Fibroblast of lung (primary cell): ENCODE measurements around the gene CHST8. TPM values are rescaled to one million over a fixed set of nuclear protein-coding genes. Genes with fewer than 3 reads are reported as not detected.

Experiments used
- DNase-seq, 2 donors: peaks; one replicate each; pipeline versions ENCODE4 v3.0.0 to v3.0.0-alpha.2; 2010; ENCODE audit warnings: low read depth in 2 of 2
- H2AFZ ChIP-seq: 2 replicates; pipeline ENCODE4 v1.5.1; 2012; ENCODE audit warnings: low read length, control low read depth, inconsistent platforms
- H3K27ac ChIP-seq: 2 replicates; pipeline ENCODE4 v1.5.1; 2011; ENCODE audit warnings: low read length, control low read depth; ENCODE audit not compliant: insufficient read depth
- H3K27me3 ChIP-seq: 2 replicates; pipeline ENCODE4 v1.5.1; 2011; ENCODE audit warnings: mild to moderate bottlenecking, low read length; ENCODE audit not compliant: control insufficient read depth, insufficient read depth
- H3K36me3 ChIP-seq: 2 replicates; pipeline ENCODE4 v1.5.1; 2011; ENCODE audit warnings: low read length; ENCODE audit not compliant: control insufficient read depth, insufficient read depth
- H3K4me1 ChIP-seq: 2 replicates; pipeline ENCODE4 v1.5.1; 2011; ENCODE audit warnings: low read length; ENCODE audit not compliant: control insufficient read depth, insufficient read depth; ENCODE audit errors: extremely low read depth
- H3K4me2 ChIP-seq: 2 replicates; pipeline ENCODE4 v1.5.1; 2011; ENCODE audit warnings: low read length, control low read depth; ENCODE audit not compliant: insufficient read depth; ENCODE audit errors: extremely low read depth
- H3K4me3 ChIP-seq, 4 experiments: fragments of 200-600 bp in 1 of 4; sonication (generic) in 1 of 4; replicated peaks in 1 of 4; 2 replicates each; pipeline ENCODE4 v1.5.1; 2011 to 2016; ENCODE audit warnings: low read length in 4 of 4, low read depth in 3 of 4, mild to moderate bottlenecking in 3 of 4, control low read depth in 2 of 4, inconsistent platforms in 1 of 4, mixed read lengths in 1 of 4; ENCODE audit not compliant: insufficient read depth in 1 of 4; ENCODE audit errors: control extremely low read depth in 1 of 4
- H3K79me2 ChIP-seq: 2 replicates; pipeline ENCODE4 v1.5.1; 2012; ENCODE audit warnings: mild to moderate bottlenecking, low read length, inconsistent platforms; ENCODE audit not compliant: control insufficient read depth, insufficient read depth
- H3K9ac ChIP-seq: 2 replicates; pipeline ENCODE4 v1.5.1; 2011; ENCODE audit warnings: mild to moderate bottlenecking, low read length, control low read depth; ENCODE audit not compliant: insufficient read depth
- H3K9me3 ChIP-seq: 2 replicates; pipeline ENCODE4 v1.5.1; 2012; ENCODE audit warnings: low read depth, low read length; ENCODE audit not compliant: control insufficient read depth, insufficient read depth
- H4K20me1 ChIP-seq: 2 replicates; pipeline ENCODE4 v1.5.1; 2011; ENCODE audit warnings: low read length; ENCODE audit not compliant: control insufficient read depth, insufficient read depth; ENCODE audit errors: extremely low read depth
- EZH2 ChIP-seq: IDR thresholded peaks from 2 replicates; pipeline ENCODE4 v1.5.1; 2012; ENCODE audit warnings: low read length, control low read depth, mild to moderate bottlenecking; ENCODE audit errors: missing control alignments
- polyA plus RNA-seq, 2 donors: library from polyadenylated mRNA; depleted of rRNA in 1 of 2; stranded (reverse) in 1 of 2; unstranded in 1 of 2; fragments of >200 nt; gene quantifications; 2 replicates each; pipeline ENCODE4 v1.2.1, GENCODE V29; 2011 to 2012; ENCODE audit warnings: missing spikeins in 1 of 2
- total RNA-seq: library from RNA; depleted of rRNA; stranded (reverse); fragments of >200 nt; gene quantifications from 2 replicates; pipeline ENCODE4 v1.2.1, GENCODE V29; 2014
- TF ChIP-seq, protein P1 (sequence below), 2 donors: IDR thresholded peaks in 1 of 2; conservative IDR thresholded peaks in 1 of 2; 1 replicate in 1 of 2; 2 replicates in 1 of 2; pipeline ENCODE4 v1.5.1; 2011 to 2012; ENCODE audit warnings: low read length in 2 of 2, control low read depth in 1 of 2, inconsistent platforms in 1 of 2, low read depth in 1 of 2, mild to moderate bottlenecking in 1 of 2

CHST8 gene
- total and polyA plus RNA-seq, 2 donors (not counting 1 experiment from before 2014, with no cell fraction given), result not detected

DNA sequence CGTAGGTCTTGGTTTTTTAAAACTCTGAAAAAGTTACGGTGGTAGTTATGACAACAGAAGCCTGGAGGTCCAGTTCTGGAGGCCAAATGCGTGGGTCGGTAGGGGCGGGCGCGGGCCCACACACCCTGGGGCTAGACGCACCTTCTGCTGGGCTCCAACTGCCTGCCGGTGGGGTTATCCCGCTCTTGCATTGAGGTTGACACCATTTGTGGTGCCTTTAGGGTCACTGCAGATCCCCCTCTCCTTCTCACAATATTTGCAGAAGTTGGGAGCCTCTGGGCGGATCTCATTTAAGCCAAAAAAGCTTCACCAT lies 81.6 kb downstream of the CHST8 start:
- Histone ChIP-seq H3K4me3 (no peak overlapping the region), H3K4me2 (no peak overlapping the region), H3K79me2 (no peaks in the 10 kb centered on the region), H3K4me1 (no peaks in the 10 kb centered on the region), H3K27me3 (no peaks in the 10 kb centered on the region), H3K27ac (no peak overlapping the region), H4K20me1 (no peaks in the 10 kb centered on the region), H3K36me3 (no peaks in the 10 kb centered on the region), H3K9ac (no peak overlapping the region), H2AFZ (no peak overlapping the region), H3K9me3 (no peaks in the 10 kb centered on the region)
- DNase-seq, result no peak
- TF ChIP-seq, protein P1, sequence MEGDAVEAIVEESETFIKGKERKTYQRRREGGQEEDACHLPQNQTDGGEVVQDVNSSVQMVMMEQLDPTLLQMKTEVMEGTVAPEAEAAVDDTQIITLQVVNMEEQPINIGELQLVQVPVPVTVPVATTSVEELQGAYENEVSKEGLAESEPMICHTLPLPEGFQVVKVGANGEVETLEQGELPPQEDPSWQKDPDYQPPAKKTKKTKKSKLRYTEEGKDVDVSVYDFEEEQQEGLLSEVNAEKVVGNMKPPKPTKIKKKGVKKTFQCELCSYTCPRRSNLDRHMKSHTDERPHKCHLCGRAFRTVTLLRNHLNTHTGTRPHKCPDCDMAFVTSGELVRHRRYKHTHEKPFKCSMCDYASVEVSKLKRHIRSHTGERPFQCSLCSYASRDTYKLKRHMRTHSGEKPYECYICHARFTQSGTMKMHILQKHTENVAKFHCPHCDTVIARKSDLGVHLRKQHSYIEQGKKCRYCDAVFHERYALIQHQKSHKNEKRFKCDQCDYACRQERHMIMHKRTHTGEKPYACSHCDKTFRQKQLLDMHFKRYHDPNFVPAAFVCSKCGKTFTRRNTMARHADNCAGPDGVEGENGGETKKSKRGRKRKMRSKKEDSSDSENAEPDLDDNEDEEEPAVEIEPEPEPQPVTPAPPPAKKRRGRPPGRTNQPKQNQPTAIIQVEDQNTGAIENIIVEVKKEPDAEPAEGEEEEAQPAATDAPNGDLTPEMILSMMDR (conservative IDR thresholded peaks at IDR 0.05 in 1 of 2, IDR thresholded peaks at IDR 0.05 in 1 of 2; ENCODE audit: low read depth in 1 of 2, low read length in 2 of 2), result no peak
- no peak for TF ChIP-seq EZH2

DNA sequence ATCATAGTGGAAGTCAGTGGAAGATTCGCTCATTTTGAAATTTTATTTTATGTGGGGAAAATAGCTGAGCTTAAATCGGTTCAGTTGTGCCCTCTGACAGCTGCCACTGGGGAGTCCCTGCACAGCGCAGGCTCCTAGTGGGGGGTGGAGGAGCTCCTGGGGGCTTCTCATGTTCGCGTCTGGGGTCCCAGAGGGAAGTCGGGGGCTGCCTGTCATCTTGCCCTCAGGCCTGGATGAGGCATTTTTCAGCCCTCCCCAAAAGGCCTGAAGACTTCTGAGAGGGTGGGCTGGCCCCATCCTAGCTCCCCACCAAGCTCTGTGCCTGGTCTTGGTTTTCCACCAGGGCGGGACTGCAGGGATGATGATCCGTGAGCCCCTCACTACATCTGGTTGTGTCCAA lies 82.1 kb downstream of the CHST8 start:
- H3K79me2 ChIP-seq, result no peaks in the 10 kb centered on the region
- H3K27me3 ChIP-seq, result no peaks in the 10 kb centered on the region
- no peak overlapping the region for H2AFZ ChIP-seq
- H3K36me3 ChIP-seq, result no peaks in the 10 kb centered on the region
- DNase-seq, result no peak
- no peaks in the 10 kb centered on the region for H4K20me1 ChIP-seq
- TF ChIP-seq, protein P1 (conservative IDR thresholded peaks at IDR 0.05 in 1 of 2, IDR thresholded peaks at IDR 0.05 in 1 of 2; ENCODE audit: low read depth in 1 of 2, low read length in 2 of 2), result no peak
- no peak for TF ChIP-seq EZH2
- H3K9me3 ChIP-seq, result no peaks in the 10 kb centered on the region
- no peak overlapping the region for H3K4me2 ChIP-seq
- H3K4me1 ChIP-seq, result no peaks in the 10 kb centered on the region
- no peak overlapping the region for H3K4me3 ChIP-seq
- H3K9ac ChIP-seq, result no peak overlapping the region
- H3K27ac ChIP-seq, result no peak overlapping the region

DNA sequence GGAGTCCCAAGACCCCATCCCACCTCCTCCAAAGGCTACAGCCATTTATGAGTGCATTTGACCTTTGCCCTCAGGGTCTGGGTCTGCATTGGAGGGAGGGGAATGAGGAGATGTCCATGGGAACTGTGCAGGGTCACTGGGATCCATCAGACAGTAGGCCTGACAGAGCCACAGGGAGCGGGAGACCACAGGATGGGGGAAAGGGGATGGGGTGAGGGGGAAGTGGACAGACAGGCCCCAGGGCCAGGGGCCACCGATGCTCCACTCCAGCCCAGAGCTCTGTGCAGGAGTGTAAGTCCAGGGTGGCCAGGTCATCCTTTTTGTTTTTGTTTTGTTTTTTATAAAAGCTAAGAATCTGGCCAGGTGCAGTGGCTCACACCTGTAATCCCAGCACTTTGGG lies 82.5 kb downstream of the CHST8 start:
- H3K36me3 ChIP-seq, result no peaks in the 10 kb centered on the region
- H3K4me3 ChIP-seq, result no peak overlapping the region
- TF ChIP-seq, protein P1 (conservative IDR thresholded peaks at IDR 0.05 in 1 of 2, IDR thresholded peaks at IDR 0.05 in 1 of 2; ENCODE audit: low read depth in 1 of 2, low read length in 2 of 2), result no peak
- no peak for TF ChIP-seq EZH2

More for the DNA sequence above, 82.5 kb downstream of the CHST8 start:
- Histone ChIP-seq H3K79me2 (no peaks in the 10 kb centered on the region), H3K4me1 (no peaks in the 10 kb centered on the region), H3K9ac (no peak overlapping the region), H2AFZ (no peak overlapping the region), H3K27ac (no peak overlapping the region), H3K9me3 (no peaks in the 10 kb centered on the region), H4K20me1 (no peaks in the 10 kb centered on the region), H3K4me2 (no peak overlapping the region), H3K27me3 (no peaks in the 10 kb centered on the region)
- DNase-seq, result no peak
